Epidermal melanocyte (primary cell): Measurements from ENCODE around the gene RFLNA.
A peak's percentile ranks its signal among the peaks of the same experiment; 100 is the strongest.
"Not testable (repeated sequence)": the region's sequence is repeated elsewhere in the genome, so short reads cannot be mapped to it uniquely, and the experiment has no call there.

Experiments used
- DNase-seq: peaks from one replicate; pipeline ENCODE4 v3.0.0; 2011; ENCODE audit warnings: low spot score; ENCODE audit not compliant: insufficient read length

The RFLNA gene

GRCh38 chr12:124319368-124320050, 24.6 kb downstream of the RFLNA start:
- DNase-seq, result no peak

DNA sequence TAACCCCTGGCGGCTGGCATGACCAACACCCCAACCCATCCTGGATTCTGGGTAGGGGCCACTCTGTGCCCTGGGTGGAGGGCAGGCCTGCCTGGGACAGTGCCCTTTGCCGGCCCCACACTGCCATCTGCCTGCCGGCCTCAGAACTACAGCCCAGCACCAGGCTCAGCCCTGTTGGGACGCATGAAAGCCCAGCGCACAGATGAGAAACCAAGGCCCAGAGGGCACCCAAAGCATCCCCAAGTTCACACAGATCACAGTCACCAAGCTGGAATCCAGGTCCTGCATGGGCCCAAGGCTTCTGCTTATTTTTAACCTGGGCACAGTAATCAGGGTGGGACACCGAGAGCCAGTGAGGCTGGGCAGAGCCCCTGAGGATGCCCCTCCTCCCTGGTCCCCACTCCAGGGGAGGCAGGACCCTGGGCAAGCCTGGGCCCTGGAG, 26.2 kb downstream of the RFLNA start:
- DNase-seq, result peak; percentile 90

DNA sequence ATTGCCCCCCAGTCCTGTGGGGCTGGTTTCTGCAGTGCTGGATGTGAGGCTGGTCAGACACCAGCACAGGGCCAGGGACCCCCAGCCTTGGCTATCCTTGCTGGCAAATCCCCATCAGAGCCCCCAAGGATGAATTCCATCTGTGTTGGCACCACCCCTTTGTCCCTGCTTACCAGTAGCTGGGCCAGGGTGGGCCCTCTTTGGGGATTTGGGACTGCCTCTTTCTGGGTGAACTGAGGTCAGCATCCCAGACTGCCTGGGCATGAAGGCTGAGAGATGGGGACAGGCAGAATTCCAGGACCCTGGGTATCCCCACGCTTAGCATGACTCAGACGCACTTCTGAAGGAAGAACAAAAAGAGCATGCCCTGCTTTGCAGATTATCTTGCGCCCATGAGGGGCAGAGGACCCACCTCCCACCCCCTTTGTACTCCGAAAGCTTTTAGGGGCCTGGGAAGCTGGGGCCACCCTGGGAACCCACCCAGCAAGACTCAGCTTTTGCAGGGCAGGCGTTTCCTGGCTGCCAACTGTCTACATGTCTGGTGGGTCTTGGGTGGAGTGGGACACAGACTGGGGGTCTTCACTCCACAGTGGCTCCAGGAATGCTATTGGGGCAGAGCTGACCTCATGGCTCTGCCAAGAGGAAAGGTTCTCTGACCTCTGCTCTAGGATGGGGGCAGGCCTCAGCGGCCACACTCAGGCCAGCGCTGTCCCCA, 26.8 kb downstream of the RFLNA start:
- no peak for DNase-seq

- DNase-seq, result no peak
Measured at GRCh38 chr12:124322271-124322998, 27.5 kb downstream of the RFLNA start.

GRCh38 chr12:124322999-124323328, 28.1 kb downstream of the RFLNA start:
- not testable (repeated sequence) for DNase-seq

- no peak for DNase-seq
Measured at GRCh38 chr12:124323771-124324530, 29.1 kb downstream of the RFLNA start.

GRCh38 chr12:124324803-124325705, 30.2 kb downstream of the RFLNA start:
- DNase-seq, result no peak

DNA sequence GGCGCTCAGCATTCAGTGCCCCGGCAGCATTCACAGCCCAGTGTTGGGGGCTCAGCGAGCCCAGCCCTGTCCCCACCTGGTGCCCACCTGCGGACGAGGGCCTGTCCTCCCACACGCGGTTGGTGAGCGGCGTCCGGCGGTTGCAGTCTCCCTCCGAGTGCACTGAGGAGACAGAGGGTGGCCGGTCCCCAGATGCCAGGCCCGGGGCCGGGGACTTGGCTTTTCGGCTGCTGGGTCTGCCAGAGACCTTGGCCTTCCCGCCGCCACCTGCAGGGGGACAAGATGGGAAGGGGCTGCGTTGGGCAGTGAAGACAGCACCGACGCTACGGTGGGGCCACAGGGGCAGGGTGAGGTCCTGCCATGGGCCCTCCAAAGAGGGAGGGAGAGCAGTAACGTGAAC, 31.2 kb downstream of the RFLNA start:
- no peak for DNase-seq

DNA sequence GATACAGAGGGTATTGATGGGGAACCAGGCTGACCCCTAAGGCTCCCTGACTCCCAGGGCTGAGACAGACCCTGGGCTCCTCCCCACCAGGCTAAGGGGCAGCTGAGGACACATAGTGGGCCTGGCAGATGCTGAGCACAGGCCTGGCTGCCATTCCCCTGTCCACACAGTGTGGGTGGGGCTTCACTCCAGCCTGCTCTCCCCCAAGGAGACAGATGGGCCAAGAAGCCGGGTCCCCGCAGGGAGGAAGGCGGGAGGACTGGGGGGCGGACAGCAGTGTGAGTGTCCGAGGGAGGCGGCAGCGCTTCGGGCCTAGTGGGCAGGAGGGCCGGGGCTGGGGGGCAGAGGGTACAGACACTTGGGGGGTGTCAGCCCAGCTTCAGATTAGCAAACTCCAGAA, 32.0 kb downstream of the RFLNA start:
- no peak for DNase-seq

DNA sequence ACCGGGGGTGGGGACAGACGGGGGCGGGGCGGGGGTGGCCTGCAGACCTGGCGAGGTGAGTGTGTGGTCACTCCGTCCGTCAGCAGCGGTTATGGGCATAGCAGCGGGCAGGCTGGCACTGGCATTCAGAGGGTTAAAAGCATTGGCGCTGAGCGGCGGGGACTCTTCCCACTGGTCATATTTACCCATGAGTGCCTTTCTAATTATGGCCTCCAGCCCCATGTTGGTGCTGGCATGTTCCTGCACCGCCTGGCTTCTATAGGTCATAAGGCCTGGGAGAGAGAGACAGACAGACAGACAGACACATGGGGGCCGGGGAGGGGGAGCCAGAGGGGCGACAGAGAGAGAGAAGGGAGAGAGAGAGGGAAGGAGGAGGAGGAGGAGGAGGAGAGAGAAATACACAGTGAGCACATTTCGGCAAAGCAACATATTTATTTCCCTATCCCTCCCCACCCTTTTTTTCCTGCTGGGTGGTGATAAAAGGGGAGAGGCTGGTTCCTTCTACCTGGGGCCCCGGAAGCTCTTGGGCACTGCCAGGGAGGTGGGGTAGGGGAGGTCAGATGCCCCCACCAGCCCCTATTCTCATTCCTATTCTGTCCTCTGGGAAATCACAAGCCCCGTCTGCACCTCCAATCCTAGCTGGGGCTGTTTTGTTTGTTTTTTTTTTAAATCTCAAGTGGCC, 32.6 kb downstream of the RFLNA start:
- no peak for DNase-seq

DNA sequence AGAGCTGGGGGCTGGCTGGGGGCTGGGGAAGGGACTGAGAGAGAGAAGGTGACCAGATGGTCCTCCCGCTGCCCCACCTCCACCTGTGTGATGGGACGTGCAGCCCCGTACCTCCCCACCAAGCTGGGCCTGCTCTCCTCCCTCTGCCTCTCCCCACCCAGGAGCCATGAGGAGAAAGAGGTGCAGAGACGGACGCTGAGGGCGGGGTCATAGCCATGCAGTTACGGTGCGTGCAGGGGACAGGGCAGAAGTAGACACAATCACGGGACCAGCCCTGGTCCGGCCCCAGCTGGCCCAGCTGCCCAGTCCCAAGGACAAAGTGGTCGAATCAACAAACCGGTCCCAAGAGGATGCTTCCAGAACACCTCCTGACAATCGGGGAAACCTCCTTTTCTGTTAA, 33.2 kb downstream of the RFLNA start:
- no peak for DNase-seq

- DNase-seq, result no peak
Measured at GRCh38 chr12:124328636-124329035, 33.7 kb downstream of the RFLNA start.

GRCh38 chr12:124332058-124332672, 37.3 kb downstream of the RFLNA start:
- no peak for DNase-seq

- no peak for DNase-seq
Measured at GRCh38 chr12:124332900-124333299, 38.0 kb downstream of the RFLNA start.

DNA sequence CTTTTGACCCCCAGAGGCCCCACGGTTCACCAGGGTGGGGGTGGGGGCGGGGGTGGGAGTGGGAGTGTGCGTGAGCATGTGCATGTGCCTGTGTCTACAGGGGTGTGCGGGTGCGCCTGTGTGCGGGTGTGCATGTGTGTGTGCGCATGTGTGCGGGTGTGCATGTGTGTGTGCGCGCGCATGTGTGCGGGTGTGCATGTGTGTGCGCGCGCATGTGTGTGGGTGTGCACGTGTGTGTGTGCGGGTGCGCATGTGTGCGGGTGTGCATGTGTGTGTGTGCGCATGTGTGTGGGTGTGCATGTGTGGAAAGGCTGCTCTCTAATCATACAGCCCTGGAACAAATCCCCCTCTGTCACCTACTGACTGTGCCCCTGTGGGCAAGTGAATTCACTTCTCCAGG, 38.8 kb downstream of the RFLNA start:
- no peak for DNase-seq

GRCh38 chr12:124334266-124334665, 39.4 kb downstream of the RFLNA start:
- DNase-seq, result no peak

GRCh38 chr12:124334976-124335375, 40.1 kb downstream of the RFLNA start:
- no peak for DNase-seq

GRCh38 chr12:124335426-124336183, 40.7 kb downstream of the RFLNA start:
- no peak for DNase-seq

GRCh38 chr12:124336184-124336437, 41.2 kb downstream of the RFLNA start:
- no peak for DNase-seq
